Caco-2 (cell line): ENCODE measurements around the gene CCDC3. TPM values are rescaled to one million over a fixed set of nuclear protein-coding genes. Genes with fewer than 3 reads are reported as not detected.

Source experiments
- BruUV-seq: library from RNA; stranded (reverse); fragments of 400-500 nt; replicated peaks from 2 replicates; lab custom pipeline; 2021; lab: Mats Ljungman, UMichigan
- CTCF ChIA-PET: fragments of 300-600 bp; sonication (Branson Sonifier 250); formaldehyde crosslinking; loops from one replicate; lab custom pipeline; 2022; ENCODE audit warnings: antibody characterized with exemption; lab: Charles Lee
- POLR2A ChIA-PET: fragments of 300-600 bp; sonication (Branson Sonifier 250); formaldehyde crosslinking; loops from one replicate; lab custom pipeline; 2022; ENCODE audit warnings: antibody characterized with exemption; lab: Charles Lee
- DNase-seq, 2 experiments: peaks; one replicate each; pipeline versions ENCODE4 v3.0.0 to v3.0.0-alpha.2; 2020 to 2022
- H3K27me3 ChIP-seq: replicated peaks from 2 replicates; pipeline ENCODE4 v1.6.0; 2011; ENCODE audit warnings: low read length; ENCODE audit not compliant: control insufficient read depth, insufficient read depth
- H3K36me3 ChIP-seq: 2 replicates; pipeline ENCODE4 v1.5.1; 2011; ENCODE audit warnings: low read length; ENCODE audit not compliant: control insufficient read depth, insufficient read depth
- H3K4me1 ChIP-seq: fragments of 250-450 bp; sonication (Bioruptor Pico); 2 replicates; pipeline ENCODE4 v1.5.1; 2020; ENCODE audit warnings: mild to moderate bottlenecking
- H3K4me3 ChIP-seq: 2 replicates; pipeline ENCODE4 v1.5.1; 2011; ENCODE audit warnings: low read depth, mild to moderate bottlenecking, control low read depth, low read length
- H3K9me3 ChIP-seq: fragments of 250-450 bp; sonication (Bioruptor Pico); 2 replicates; pipeline ENCODE4 v1.5.1; 2020; ENCODE audit warnings: mild to moderate bottlenecking, moderate library complexity
- H3K27ac Mint-ChIP-seq: one replicate; pipeline ENCODE4 v1.8.0; 2022; ENCODE audit warnings: mixed read lengths; ENCODE audit not compliant: unreplicated experiment
- H3K27me3 Mint-ChIP-seq: one replicate; pipeline ENCODE4 v1.8.0; 2022; ENCODE audit warnings: mixed read lengths; ENCODE audit not compliant: insufficient read depth, unreplicated experiment
- H3K36me3 Mint-ChIP-seq: one replicate; pipeline ENCODE4 v1.8.0; 2022; ENCODE audit warnings: mild to moderate bottlenecking, mixed read lengths; ENCODE audit not compliant: insufficient read depth, unreplicated experiment
- H3K4me1 Mint-ChIP-seq: one replicate; pipeline ENCODE4 v1.8.0; 2022; ENCODE audit warnings: low read depth, mixed read lengths; ENCODE audit not compliant: unreplicated experiment
- H3K4me3 Mint-ChIP-seq: one replicate; pipeline ENCODE4 v1.8.0; 2022; ENCODE audit warnings: mild to moderate bottlenecking, moderate library complexity, mixed read lengths; ENCODE audit not compliant: unreplicated experiment
- H3K9me3 Mint-ChIP-seq: one replicate; pipeline ENCODE4 v1.8.0; 2022; ENCODE audit warnings: mixed read lengths; ENCODE audit not compliant: unreplicated experiment
- intact Hi-C: fragments of 100-400 bp; cut with micrococcal nuclease; formaldehyde crosslinking; loops from one replicate; pipeline ENCODE4 v1.10.0; 2022; ENCODE audit not compliant: unreplicated experiment
- total RNA-seq: library from RNA; stranded (reverse); gene quantifications from 2 replicates; pipeline ENCODE4 v1.2.3, GENCODE V29; 2022
- TF ChIP-seq, protein P1 (sequence below), 2 experiments: fragments of 200-600 bp in 1 of 2; IDR thresholded peaks; 1 replicate in 1 of 2; 2 replicates in 1 of 2; pipeline versions ENCODE4 v1.5.1 to v1.8.0; 2011 to 2022; ENCODE audit warnings: antibody characterized with exemption in 1 of 2, control low read depth in 1 of 2, inconsistent platforms in 1 of 2, low read depth in 1 of 2, low read length in 1 of 2, mild to moderate bottlenecking in 1 of 2, moderate library complexity in 1 of 2; ENCODE audit not compliant: insufficient read depth in 1 of 2, severe bottlenecking in 1 of 2, unreplicated experiment in 1 of 2

The CCDC3 gene
- total RNA-seq, 1 experiment from 2014 or later, result 3.2 TPM

DNA sequence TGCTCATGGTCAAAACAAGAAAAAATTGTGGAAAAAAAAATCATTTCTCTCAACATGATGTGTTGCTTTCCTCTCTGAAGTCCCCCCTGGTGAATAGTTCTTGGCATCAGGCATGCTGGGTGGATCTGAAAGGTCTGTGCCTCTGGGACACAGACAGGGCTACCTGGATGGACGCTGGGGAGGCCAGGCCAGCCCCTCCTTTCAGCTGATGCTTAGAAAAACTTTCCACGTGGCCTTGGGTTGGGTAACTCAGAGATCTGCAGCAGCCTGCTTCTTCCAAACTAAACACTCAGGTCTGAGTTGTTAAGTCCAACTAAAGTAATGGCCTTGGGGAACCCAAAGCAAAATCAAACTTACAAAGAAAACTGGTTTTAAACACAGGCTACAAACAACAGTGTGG is 113.0 kb downstream of the CCDC3 start:
- Mint-ChIP-seq H3K4me1 (no peaks in the 10 kb centered on the region), H3K9me3 (peaks cover 20% of the 10 kb centered on the region), H3K27ac (no peak overlapping the region), H3K27me3 (peaks cover 5% of the 10 kb centered on the region), H3K36me3 (no peaks in the 10 kb centered on the region), H3K4me3 (no peak overlapping the region)
- Histone ChIP-seq H3K36me3 (no peaks in the 10 kb centered on the region), H3K27me3 (no peaks in the 10 kb centered on the region), H3K9me3 (peaks cover 12% of the 10 kb centered on the region; the same call in 1 of the 2 replicates), H3K4me3 (no peak overlapping the region), H3K4me1 (no peaks in the 10 kb centered on the region)
- intact Hi-C loops, result no loop called here
- ChIA-PET CTCF (interaction anchor here (0.6 kb wide), 1 partner anchor 49 kb away, joined by 3 read pairs; no protein-coding TSS in a partner anchor), POLR2A (no interaction called here)
- no TSS peak for BruUV-seq
- TF ChIP-seq, protein P1, sequence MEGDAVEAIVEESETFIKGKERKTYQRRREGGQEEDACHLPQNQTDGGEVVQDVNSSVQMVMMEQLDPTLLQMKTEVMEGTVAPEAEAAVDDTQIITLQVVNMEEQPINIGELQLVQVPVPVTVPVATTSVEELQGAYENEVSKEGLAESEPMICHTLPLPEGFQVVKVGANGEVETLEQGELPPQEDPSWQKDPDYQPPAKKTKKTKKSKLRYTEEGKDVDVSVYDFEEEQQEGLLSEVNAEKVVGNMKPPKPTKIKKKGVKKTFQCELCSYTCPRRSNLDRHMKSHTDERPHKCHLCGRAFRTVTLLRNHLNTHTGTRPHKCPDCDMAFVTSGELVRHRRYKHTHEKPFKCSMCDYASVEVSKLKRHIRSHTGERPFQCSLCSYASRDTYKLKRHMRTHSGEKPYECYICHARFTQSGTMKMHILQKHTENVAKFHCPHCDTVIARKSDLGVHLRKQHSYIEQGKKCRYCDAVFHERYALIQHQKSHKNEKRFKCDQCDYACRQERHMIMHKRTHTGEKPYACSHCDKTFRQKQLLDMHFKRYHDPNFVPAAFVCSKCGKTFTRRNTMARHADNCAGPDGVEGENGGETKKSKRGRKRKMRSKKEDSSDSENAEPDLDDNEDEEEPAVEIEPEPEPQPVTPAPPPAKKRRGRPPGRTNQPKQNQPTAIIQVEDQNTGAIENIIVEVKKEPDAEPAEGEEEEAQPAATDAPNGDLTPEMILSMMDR (IDR thresholded peaks at IDR 0.05; ENCODE audit: insufficient read depth in 1 of 2, low read depth in 1 of 2, low read length in 1 of 2, severe bottlenecking in 1 of 2, unreplicated experiment in 1 of 2), result no peak
- DNase-seq, result no peak

DNA sequence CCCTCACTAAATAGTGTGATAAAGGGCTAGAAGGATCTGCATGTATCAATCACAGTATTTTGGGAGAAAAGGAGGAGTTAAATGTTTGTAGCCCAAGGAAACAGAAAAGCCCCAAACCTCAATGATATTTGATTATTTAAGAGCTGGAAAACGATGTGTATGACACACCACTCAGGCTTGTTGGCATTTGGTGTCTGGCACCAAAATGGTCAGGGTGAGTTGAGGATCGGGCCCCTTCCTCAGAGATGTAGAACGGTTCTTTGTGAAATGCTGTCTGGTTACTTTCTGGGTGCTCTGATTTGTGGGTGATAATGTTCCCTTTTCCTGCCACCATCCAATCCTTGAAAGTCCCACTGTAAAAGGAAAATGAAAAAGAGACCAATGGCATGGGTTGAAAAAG is 113.7 kb downstream of the CCDC3 start:
- Mint-ChIP-seq H3K4me3 (no peak overlapping the region), H3K9me3 (peaks cover 20% of the 10 kb centered on the region), H3K27ac (no peak overlapping the region), H3K27me3 (peaks cover 5% of the 10 kb centered on the region), H3K4me1 (no peaks in the 10 kb centered on the region), H3K36me3 (no peaks in the 10 kb centered on the region)
- Histone ChIP-seq H3K36me3 (no peaks in the 10 kb centered on the region), H3K4me3 (no peak overlapping the region), H3K4me1 (no peaks in the 10 kb centered on the region), H3K9me3 (peaks cover 6% of the 10 kb centered on the region; the same call in 1 of the 2 replicates), H3K27me3 (no peaks in the 10 kb centered on the region)
- no TSS peak for BruUV-seq
- intact Hi-C loops, result no loop called here
- TF ChIP-seq, protein P1 (IDR thresholded peaks at IDR 0.05; ENCODE audit: insufficient read depth in 1 of 2, low read depth in 1 of 2, low read length in 1 of 2, severe bottlenecking in 1 of 2, unreplicated experiment in 1 of 2), result no peak
- ChIA-PET CTCF (no interaction called here), POLR2A (no interaction called here)
- no peak for DNase-seq

DNA sequence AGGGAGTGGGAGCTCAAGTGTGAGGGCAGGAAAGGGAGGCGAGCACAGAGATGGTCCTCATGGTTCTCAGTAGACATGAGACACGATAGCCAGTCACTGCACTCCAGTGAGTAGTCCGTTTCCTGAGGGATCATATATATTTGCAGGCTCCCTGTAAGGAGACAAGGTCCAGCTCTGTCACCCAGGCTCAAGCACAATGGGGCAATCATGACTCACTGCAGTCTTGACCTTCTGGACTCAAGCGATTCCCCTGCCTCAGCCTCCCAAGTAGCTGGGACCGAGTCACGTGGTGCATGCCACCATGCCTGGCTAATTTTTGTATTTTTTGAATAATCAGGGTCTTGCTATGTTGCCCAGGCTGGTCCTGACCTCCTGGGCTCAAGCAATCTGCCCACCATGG is 116.7 kb downstream of the CCDC3 start:
- Mint-ChIP-seq H3K9me3 (peaks cover 16% of the 10 kb centered on the region), H3K36me3 (no peaks in the 10 kb centered on the region), H3K27me3 (peaks cover 8% of the 10 kb centered on the region), H3K27ac (no peak overlapping the region), H3K4me1 (no peaks in the 10 kb centered on the region), H3K4me3 (no peak overlapping the region)
- no peaks in the 10 kb centered on the region for H3K36me3 ChIP-seq
- no TSS peak for BruUV-seq
- H3K4me1 ChIP-seq, result no peaks in the 10 kb centered on the region
- no peak overlapping the region for H3K4me3 ChIP-seq
- H3K9me3 ChIP-seq, result no peaks in the 10 kb centered on the region
- POLR2A ChIA-PET, result no interaction called here
- intact Hi-C loops, result no loop called here
- no peaks in the 10 kb centered on the region for H3K27me3 ChIP-seq
- CTCF ChIA-PET, result interaction anchor here (1.2 kb wide), 1 partner anchor 83 kb away, joined by 3 read pairs; no protein-coding TSS in a partner anchor
- DNase-seq, result peak; percentile 14 to 51
- TF ChIP-seq, protein P1 (IDR thresholded peaks at IDR 0.05; ENCODE audit: insufficient read depth in 1 of 2, low read depth in 1 of 2, low read length in 1 of 2, severe bottlenecking in 1 of 2, unreplicated experiment in 1 of 2), result no peak
